ENCODE data around the gene RALB.
A peak's percentile ranks its signal among the peaks of the same experiment; 100 is the strongest.

Gene RALB

GRCh38 chr2:120343100-120343432, 90.4 kb downstream of the RALB start:
- no peak for DNase-seq (ENCODE audit: low spot score)

GRCh38 chr2:120343433-120344105, 90.9 kb downstream of the RALB start:
- peak; percentile 24 for DNase-seq (ENCODE audit: low spot score)

Data from CD4-positive, alpha-beta T cell treated with Interleukin-2 at 100 ng/mL for 4 hours (primary cell).